ENCODE measurements around the gene SPATS2L.

Gene SPATS2L

GRCh38 chr2:200525066-200525465 lies 218.6 kb downstream of the SPATS2L start:
- no peak for DNase-seq

- DNase-seq = no peak
These were observed 219.0 kb downstream of the SPATS2L start for GRCh38 chr2:200525551-200525881.

- peak; percentile 88 for DNase-seq
These were observed 219.6 kb downstream of the SPATS2L start, which contains the start of gene SGO2 for GRCh38 chr2:200525882-200526651. Gene SGO2, plus strand, starts transcription at chr2:200526207. Its CDS starts 6,769 bp downstream, at chr2:200532976.

- no peak for DNase-seq
These were observed 221.7 kb downstream of the SPATS2L start for GRCh38 chr2:200528228-200528627.
